ENCODE results near the gene CLN6. TPM values are rescaled to one million over a fixed set of nuclear protein-coding genes. Genes with fewer than 3 reads are reported as not detected.

Gene CLN6
- total RNA-seq = 28.2 and 31.1 TPM in 2 replicates

GRCh38 chr15:68229386-68230156 is at the start of gene CLN6:
Gene CLN6, minus strand, starts transcription at chr15:68229728. Its CDS starts 144 bp downstream, at chr15:68229584.

GRCh38 chr15:68277603-68278344 is 48.2 kb upstream of the CLN6 start, which contains the start of gene FEM1B:
Gene FEM1B, plus strand, starts transcription at chr15:68277745. Its CDS starts 673 bp downstream, at chr15:68278418.

GRCh38 chr15:68204776-68205557 is 24.6 kb downstream of the CLN6 start, which contains the start of gene CALML4:
Gene CALML4, minus strand, starts transcription at chr15:68205332. Its CDS starts 85 bp downstream, at chr15:68205247.

Other genes with a start within 250 kb of the CLN6 start
- 6.7 and 12.8 TPM in 2 replicates for gene PIAS1, start 175.4 kb downstream of the CLN6 start, total RNA-seq
- 2.7 and 4.4 TPM in 2 replicates for gene CALML4, start 24.4 kb downstream of the CLN6 start, total RNA-seq
- gene FEM1B, start 48.0 kb upstream of the CLN6 start, total RNA-seq = 14.3 and 16.5 TPM in 2 replicates
- gene ITGA11, start 202.4 kb upstream of the CLN6 start, total RNA-seq = 0.59 and 1.0 TPM in 2 replicates